Caco-2 (cell line): ENCODE data around the gene VCX2. TPM values are rescaled to one million over a fixed set of nuclear protein-coding genes. Genes with fewer than 3 reads are reported as not detected.
"Not testable (repeated sequence)": the region's sequence is repeated elsewhere in the genome, so short reads cannot be mapped to it uniquely, and the experiment has no call there.

Source experiments
- BruUV-seq: library from RNA; stranded (reverse); fragments of 400-500 nt; replicated peaks from 2 replicates; lab custom pipeline; 2021; lab: Mats Ljungman, UMichigan
- CTCF ChIA-PET: fragments of 300-600 bp; sonication (Branson Sonifier 250); formaldehyde crosslinking; loops from one replicate; lab custom pipeline; 2022; ENCODE audit warnings: antibody characterized with exemption; lab: Charles Lee
- POLR2A ChIA-PET: fragments of 300-600 bp; sonication (Branson Sonifier 250); formaldehyde crosslinking; loops from one replicate; lab custom pipeline; 2022; ENCODE audit warnings: antibody characterized with exemption; lab: Charles Lee
- DNase-seq, 2 experiments: peaks; one replicate each; pipeline versions ENCODE4 v3.0.0 to v3.0.0-alpha.2; 2020 to 2022
- H3K27me3 ChIP-seq: replicated peaks from 2 replicates; pipeline ENCODE4 v1.6.0; 2011; ENCODE audit warnings: low read length; ENCODE audit not compliant: control insufficient read depth, insufficient read depth
- H3K36me3 ChIP-seq: 2 replicates; pipeline ENCODE4 v1.5.1; 2011; ENCODE audit warnings: low read length; ENCODE audit not compliant: control insufficient read depth, insufficient read depth
- H3K4me1 ChIP-seq: fragments of 250-450 bp; sonication (Bioruptor Pico); 2 replicates; pipeline ENCODE4 v1.5.1; 2020; ENCODE audit warnings: mild to moderate bottlenecking
- H3K4me3 ChIP-seq: 2 replicates; pipeline ENCODE4 v1.5.1; 2011; ENCODE audit warnings: low read depth, mild to moderate bottlenecking, control low read depth, low read length
- H3K9me3 ChIP-seq: fragments of 250-450 bp; sonication (Bioruptor Pico); 2 replicates; pipeline ENCODE4 v1.5.1; 2020; ENCODE audit warnings: mild to moderate bottlenecking, moderate library complexity
- H3K27ac Mint-ChIP-seq: one replicate; pipeline ENCODE4 v1.8.0; 2022; ENCODE audit warnings: mixed read lengths; ENCODE audit not compliant: unreplicated experiment
- H3K27me3 Mint-ChIP-seq: one replicate; pipeline ENCODE4 v1.8.0; 2022; ENCODE audit warnings: mixed read lengths; ENCODE audit not compliant: insufficient read depth, unreplicated experiment
- H3K36me3 Mint-ChIP-seq: one replicate; pipeline ENCODE4 v1.8.0; 2022; ENCODE audit warnings: mild to moderate bottlenecking, mixed read lengths; ENCODE audit not compliant: insufficient read depth, unreplicated experiment
- H3K4me1 Mint-ChIP-seq: one replicate; pipeline ENCODE4 v1.8.0; 2022; ENCODE audit warnings: low read depth, mixed read lengths; ENCODE audit not compliant: unreplicated experiment
- H3K4me3 Mint-ChIP-seq: one replicate; pipeline ENCODE4 v1.8.0; 2022; ENCODE audit warnings: mild to moderate bottlenecking, moderate library complexity, mixed read lengths; ENCODE audit not compliant: unreplicated experiment
- H3K9me3 Mint-ChIP-seq: one replicate; pipeline ENCODE4 v1.8.0; 2022; ENCODE audit warnings: mixed read lengths; ENCODE audit not compliant: unreplicated experiment
- intact Hi-C: fragments of 100-400 bp; cut with micrococcal nuclease; formaldehyde crosslinking; loops from one replicate; pipeline ENCODE4 v1.10.0; 2022; ENCODE audit not compliant: unreplicated experiment
- total RNA-seq: library from RNA; stranded (reverse); gene quantifications from 2 replicates; pipeline ENCODE4 v1.2.3, GENCODE V29; 2022
- TF ChIP-seq, protein P1 (sequence below), 2 experiments: fragments of 200-600 bp in 1 of 2; IDR thresholded peaks; 1 replicate in 1 of 2; 2 replicates in 1 of 2; pipeline versions ENCODE4 v1.5.1 to v1.8.0; 2011 to 2022; ENCODE audit warnings: antibody characterized with exemption in 1 of 2, control low read depth in 1 of 2, inconsistent platforms in 1 of 2, low read depth in 1 of 2, low read length in 1 of 2, mild to moderate bottlenecking in 1 of 2, moderate library complexity in 1 of 2; ENCODE audit not compliant: insufficient read depth in 1 of 2, severe bottlenecking in 1 of 2, unreplicated experiment in 1 of 2

Gene VCX2
- total RNA-seq, 1 experiment from 2014 or later, result not detected

DNA sequence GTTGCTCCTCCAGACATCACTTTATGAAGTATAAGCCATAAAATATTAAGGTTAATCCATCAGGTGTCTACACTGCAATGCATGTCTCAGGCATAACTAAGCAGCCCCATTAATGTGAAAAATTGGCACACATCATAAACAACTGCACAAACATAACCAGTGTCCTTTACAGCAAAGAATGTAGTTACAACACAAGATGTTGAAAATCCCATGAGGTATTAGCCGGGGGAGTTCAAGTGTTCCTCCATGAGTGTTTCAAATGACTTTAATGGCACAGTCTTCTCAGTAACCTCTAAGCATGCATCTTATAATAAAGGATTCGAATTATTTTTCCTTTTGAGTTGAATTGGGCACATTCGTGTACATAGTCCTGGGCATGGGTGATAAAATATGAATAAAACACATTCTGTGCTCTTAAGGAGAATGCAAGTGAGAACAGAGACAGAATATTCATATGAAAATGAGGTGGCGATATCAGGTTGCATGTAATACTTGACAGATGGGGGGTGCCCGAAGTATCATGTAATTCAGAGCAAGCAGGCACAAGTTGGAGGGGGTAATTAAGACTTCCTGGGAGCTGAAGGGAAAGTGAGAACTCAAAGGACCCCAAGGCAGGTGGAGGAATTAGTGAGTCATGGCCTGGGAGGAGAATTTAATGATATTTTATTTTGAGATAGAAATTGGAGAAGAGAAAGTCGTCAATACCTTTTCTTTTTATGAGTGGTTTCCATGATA lies 18.2 kb upstream of the VCX2 start:
- no peaks in the 10 kb centered on the region for H3K9me3 ChIP-seq
- intact Hi-C loops, result no loop called here
- Mint-ChIP-seq H3K9me3 (no peaks in the 10 kb centered on the region), H3K4me3 (no peak overlapping the region), H3K36me3 (no peaks in the 10 kb centered on the region), H3K27ac (no peak overlapping the region), H3K4me1 (peaks cover 6% of the 10 kb centered on the region), H3K27me3 (no peaks in the 10 kb centered on the region)
- no TSS peak for BruUV-seq
- POLR2A ChIA-PET, result no interaction called here
- H3K4me1 ChIP-seq, result peaks cover 14% of the 10 kb centered on the region
- no peaks in the 10 kb centered on the region for H3K27me3 ChIP-seq
- TF ChIP-seq, protein P1, sequence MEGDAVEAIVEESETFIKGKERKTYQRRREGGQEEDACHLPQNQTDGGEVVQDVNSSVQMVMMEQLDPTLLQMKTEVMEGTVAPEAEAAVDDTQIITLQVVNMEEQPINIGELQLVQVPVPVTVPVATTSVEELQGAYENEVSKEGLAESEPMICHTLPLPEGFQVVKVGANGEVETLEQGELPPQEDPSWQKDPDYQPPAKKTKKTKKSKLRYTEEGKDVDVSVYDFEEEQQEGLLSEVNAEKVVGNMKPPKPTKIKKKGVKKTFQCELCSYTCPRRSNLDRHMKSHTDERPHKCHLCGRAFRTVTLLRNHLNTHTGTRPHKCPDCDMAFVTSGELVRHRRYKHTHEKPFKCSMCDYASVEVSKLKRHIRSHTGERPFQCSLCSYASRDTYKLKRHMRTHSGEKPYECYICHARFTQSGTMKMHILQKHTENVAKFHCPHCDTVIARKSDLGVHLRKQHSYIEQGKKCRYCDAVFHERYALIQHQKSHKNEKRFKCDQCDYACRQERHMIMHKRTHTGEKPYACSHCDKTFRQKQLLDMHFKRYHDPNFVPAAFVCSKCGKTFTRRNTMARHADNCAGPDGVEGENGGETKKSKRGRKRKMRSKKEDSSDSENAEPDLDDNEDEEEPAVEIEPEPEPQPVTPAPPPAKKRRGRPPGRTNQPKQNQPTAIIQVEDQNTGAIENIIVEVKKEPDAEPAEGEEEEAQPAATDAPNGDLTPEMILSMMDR (IDR thresholded peaks at IDR 0.05; ENCODE audit: insufficient read depth in 1 of 2, low read depth in 1 of 2, low read length in 1 of 2, severe bottlenecking in 1 of 2, unreplicated experiment in 1 of 2), result no peak
- H3K4me3 ChIP-seq, result no peak overlapping the region
- DNase-seq, result no peak
- H3K36me3 ChIP-seq, result no peaks in the 10 kb centered on the region
- CTCF ChIA-PET, result no interaction called here

DNA sequence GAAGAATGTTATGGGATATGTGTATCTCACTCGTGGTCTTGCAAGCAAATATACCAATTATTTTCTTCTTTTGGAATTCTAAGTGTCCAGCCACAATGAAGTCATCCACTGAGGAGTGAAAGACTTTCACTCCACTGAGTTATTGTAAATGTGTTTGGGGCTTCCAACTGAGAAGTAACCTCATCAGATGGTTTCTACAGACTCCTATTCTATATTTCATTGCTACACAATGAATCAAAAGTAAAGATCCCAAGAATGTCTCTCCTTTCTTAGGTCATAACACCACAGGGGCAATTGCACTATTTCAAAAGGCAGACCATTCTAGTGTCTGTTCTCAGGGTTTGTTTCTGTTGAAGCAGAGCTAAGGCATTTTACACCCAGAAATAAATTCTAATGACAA lies 12.3 kb upstream of the VCX2 start:
- H3K27ac Mint-ChIP-seq, result no peak overlapping the region
- no peaks in the 10 kb centered on the region for H3K27me3 ChIP-seq
- H3K4me3 ChIP-seq, result no peak overlapping the region
- H3K36me3 ChIP-seq, result no peaks in the 10 kb centered on the region
- no peak overlapping the region for H3K4me3 Mint-ChIP-seq
- H3K4me1 ChIP-seq, result no peaks in the 10 kb centered on the region
- intact Hi-C loops, result no loop called here
- H3K9me3 Mint-ChIP-seq, result no peaks in the 10 kb centered on the region
- peaks cover 6% of the 10 kb centered on the region for H3K4me1 Mint-ChIP-seq
- BruUV-seq, result no TSS peak
- DNase-seq, result no peak
- H3K36me3 Mint-ChIP-seq, result no peaks in the 10 kb centered on the region
- POLR2A ChIA-PET, result no interaction called here
- H3K27me3 Mint-ChIP-seq, result no peaks in the 10 kb centered on the region
- H3K9me3 ChIP-seq, result no peaks in the 10 kb centered on the region
- CTCF ChIA-PET, result no interaction called here
- TF ChIP-seq, protein P1 (IDR thresholded peaks at IDR 0.05; ENCODE audit: insufficient read depth in 1 of 2, low read depth in 1 of 2, low read length in 1 of 2, severe bottlenecking in 1 of 2, unreplicated experiment in 1 of 2), result no peak

DNA sequence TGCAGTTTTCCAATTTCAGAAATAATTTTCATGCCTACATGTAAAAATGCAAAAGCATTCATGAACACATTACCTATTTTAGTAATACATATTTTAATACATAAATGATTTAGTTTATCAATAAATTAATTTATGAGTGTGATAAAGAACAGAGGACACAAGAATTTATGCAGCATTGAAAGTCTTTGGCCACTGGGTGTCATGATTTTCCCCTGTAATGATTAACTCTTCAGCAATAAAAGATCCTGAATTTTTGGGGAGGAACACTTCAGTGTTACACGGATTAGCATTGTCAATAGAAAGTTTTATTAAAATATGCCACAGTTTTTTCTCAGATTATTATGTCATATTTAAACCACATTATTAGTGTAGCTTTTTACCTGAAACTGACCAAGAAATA lies 8.6 kb upstream of the VCX2 start:
- Mint-ChIP-seq H3K4me3 (no peak overlapping the region), H3K9me3 (no peaks in the 10 kb centered on the region), H3K36me3 (no peaks in the 10 kb centered on the region), H3K4me1 (no peaks in the 10 kb centered on the region), H3K27me3 (no peaks in the 10 kb centered on the region), H3K27ac (no peak overlapping the region)
- TF ChIP-seq, protein P1 (IDR thresholded peaks at IDR 0.05; ENCODE audit: insufficient read depth in 1 of 2, low read depth in 1 of 2, low read length in 1 of 2, severe bottlenecking in 1 of 2, unreplicated experiment in 1 of 2), result peak in 1 of 2 experiments; percentile 28
- Histone ChIP-seq H3K4me1 (no peaks in the 10 kb centered on the region), H3K27me3 (no peaks in the 10 kb centered on the region), H3K9me3 (no peaks in the 10 kb centered on the region), H3K4me3 (no peak overlapping the region), H3K36me3 (no peaks in the 10 kb centered on the region)
- ChIA-PET CTCF (no interaction called here), POLR2A (no interaction called here)
- intact Hi-C loops, result no loop called here
- no peak for DNase-seq
- BruUV-seq, result no TSS peak

DNA sequence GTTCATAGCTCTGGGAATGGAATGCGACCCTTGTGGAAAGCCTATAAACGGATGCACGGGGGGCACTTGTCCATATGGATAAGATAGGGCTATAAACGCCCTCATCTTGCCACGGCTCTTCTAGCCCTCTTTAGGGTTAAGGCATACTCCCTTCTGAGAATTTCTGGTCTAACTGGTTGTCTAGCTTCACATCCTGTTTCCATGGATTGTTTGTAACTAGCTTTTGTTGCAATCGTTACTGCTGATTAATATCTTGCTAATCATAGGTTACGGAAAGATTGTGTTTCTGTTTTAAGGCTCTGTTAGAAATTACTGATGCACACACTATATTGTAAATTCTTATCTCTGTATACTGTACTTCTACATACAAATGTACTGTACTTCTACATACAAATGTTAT lies 17.1 kb downstream of the VCX2 start:
- POLR2A ChIA-PET, H3K4me3 Mint-ChIP-seq, H3K27ac Mint-ChIP-seq, H3K27me3 ChIP-seq, H3K9me3 ChIP-seq, H3K4me1 Mint-ChIP-seq, H3K36me3 ChIP-seq, H3K4me1 ChIP-seq, H3K27me3 Mint-ChIP-seq, BruUV-seq, DNase-seq, H3K4me3 ChIP-seq, H3K9me3 Mint-ChIP-seq, CTCF ChIA-PET, intact Hi-C loops, H3K36me3 Mint-ChIP-seq: not testable (repeated sequence)
